ENCODE data around the gene PTPRM. TPM values are rescaled to one million over a fixed set of nuclear protein-coding genes. Genes with fewer than 3 reads are reported as not detected.
"Not testable (repeated sequence)": the region's sequence is repeated elsewhere in the genome, so short reads cannot be mapped to it uniquely, and the experiment has no call there.

The PTPRM gene
- total and polyA plus RNA-seq, 4 donors: 9.2 to 23.0 (median 12.7) TPM

DNA sequence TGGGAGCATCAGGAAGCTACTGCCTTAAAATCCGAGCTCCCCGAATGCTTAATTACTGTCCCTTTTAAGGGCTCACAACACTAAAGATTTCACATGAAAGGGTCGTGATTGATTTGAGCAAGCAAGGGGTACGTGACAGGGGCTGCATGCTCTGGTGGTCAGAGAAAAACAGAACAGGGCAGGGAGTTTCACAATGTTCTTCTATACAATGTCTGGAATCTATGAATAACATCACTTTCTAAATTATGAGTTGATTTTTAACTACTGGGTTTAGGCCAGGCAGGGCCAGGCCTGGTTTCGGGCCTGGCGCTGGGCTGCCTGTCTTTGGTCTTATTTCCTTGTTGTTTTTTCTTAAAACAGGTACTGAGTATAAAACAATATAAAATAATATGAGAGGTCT lies 169.4 kb downstream of the PTPRM start:
- not testable (repeated sequence) for H3K4me1 ChIP-seq (ENCODE audit: control insufficient read depth in 4 of 4, insufficient read depth in 4 of 4, low read length in 3 of 4); H3K4me3 ChIP-seq (ENCODE audit: low read depth in 1 of 3, low read length in 3 of 3); H3K27ac ChIP-seq (ENCODE audit: low read depth in 1 of 2, low read length in 2 of 2); H3K27me3 ChIP-seq (ENCODE audit: control insufficient read depth in 4 of 4, insufficient read depth in 4 of 4, low read length in 3 of 4); H3K36me3 ChIP-seq (ENCODE audit: control insufficient read depth in 4 of 4, insufficient read depth in 3 of 4, low read depth in 1 of 4, low read length in 3 of 4); DNase-seq (ENCODE audit: low spot score); H3K9ac ChIP-seq (ENCODE audit: low read depth in 1 of 2, low read length in 2 of 2); H3K9me3 ChIP-seq (ENCODE audit: control insufficient read depth in 4 of 4, low read length in 3 of 4)
- WGBS: 92% methylated on average over 6 of the region's 6 CpGs

DNA sequence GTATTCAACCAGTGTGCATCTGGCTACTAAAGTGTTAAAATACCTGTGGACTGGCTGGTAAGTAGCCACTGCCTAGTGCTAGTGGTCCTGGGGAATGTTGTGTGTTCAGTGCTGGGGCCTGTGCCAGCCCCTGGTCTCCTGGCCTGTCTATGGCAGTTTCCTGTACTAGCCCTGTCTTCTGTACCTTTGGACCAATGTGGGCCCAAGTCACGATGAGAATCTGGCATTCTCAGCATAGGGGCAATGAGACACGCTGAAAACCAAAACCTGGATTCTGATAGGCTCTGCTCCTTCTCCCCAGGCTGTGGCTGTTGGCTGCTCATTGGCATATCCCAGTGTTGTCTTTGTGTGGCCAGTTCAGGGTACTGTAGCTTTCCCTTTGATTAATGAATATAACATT lies 170.4 kb downstream of the PTPRM start:
- DNase-seq (ENCODE audit: low spot score): no peak
- no peaks in the 10 kb centered on the region for H3K9me3 ChIP-seq (ENCODE audit: control insufficient read depth in 4 of 4, low read length in 3 of 4)
- peaks cover 0 to 2% (median 0%) of the 10 kb centered on the region in 4 donors for H3K4me1 ChIP-seq (ENCODE audit: control insufficient read depth in 4 of 4, insufficient read depth in 4 of 4, low read length in 3 of 4)
- H3K4me3 ChIP-seq (ENCODE audit: low read depth in 1 of 3, low read length in 3 of 3): no peak overlapping the region
- H3K36me3 ChIP-seq (ENCODE audit: control insufficient read depth in 4 of 4, insufficient read depth in 3 of 4, low read depth in 1 of 4, low read length in 3 of 4): no peaks in the 10 kb centered on the region
- no peaks in the 10 kb centered on the region for H3K27me3 ChIP-seq (ENCODE audit: control insufficient read depth in 4 of 4, insufficient read depth in 4 of 4, low read length in 3 of 4)
- H3K9ac ChIP-seq (ENCODE audit: low read depth in 1 of 2, low read length in 2 of 2): no peak overlapping the region
- no peak for TF ChIP-seq TAF1 (conservative IDR thresholded peaks at IDR 0.05)
- no peak for TF ChIP-seq RXRA (IDR thresholded peaks at IDR 0.05)
- TF ChIP-seq, protein P1, sequence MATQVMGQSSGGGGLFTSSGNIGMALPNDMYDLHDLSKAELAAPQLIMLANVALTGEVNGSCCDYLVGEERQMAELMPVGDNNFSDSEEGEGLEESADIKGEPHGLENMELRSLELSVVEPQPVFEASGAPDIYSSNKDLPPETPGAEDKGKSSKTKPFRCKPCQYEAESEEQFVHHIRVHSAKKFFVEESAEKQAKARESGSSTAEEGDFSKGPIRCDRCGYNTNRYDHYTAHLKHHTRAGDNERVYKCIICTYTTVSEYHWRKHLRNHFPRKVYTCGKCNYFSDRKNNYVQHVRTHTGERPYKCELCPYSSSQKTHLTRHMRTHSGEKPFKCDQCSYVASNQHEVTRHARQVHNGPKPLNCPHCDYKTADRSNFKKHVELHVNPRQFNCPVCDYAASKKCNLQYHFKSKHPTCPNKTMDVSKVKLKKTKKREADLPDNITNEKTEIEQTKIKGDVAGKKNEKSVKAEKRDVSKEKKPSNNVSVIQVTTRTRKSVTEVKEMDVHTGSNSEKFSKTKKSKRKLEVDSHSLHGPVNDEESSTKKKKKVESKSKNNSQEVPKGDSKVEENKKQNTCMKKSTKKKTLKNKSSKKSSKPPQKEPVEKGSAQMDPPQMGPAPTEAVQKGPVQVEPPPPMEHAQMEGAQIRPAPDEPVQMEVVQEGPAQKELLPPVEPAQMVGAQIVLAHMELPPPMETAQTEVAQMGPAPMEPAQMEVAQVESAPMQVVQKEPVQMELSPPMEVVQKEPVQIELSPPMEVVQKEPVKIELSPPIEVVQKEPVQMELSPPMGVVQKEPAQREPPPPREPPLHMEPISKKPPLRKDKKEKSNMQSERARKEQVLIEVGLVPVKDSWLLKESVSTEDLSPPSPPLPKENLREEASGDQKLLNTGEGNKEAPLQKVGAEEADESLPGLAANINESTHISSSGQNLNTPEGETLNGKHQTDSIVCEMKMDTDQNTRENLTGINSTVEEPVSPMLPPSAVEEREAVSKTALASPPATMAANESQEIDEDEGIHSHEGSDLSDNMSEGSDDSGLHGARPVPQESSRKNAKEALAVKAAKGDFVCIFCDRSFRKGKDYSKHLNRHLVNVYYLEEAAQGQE (IDR thresholded peaks at IDR 0.05): no peak
- TF ChIP-seq FOXA2 (IDR thresholded peaks at IDR 0.05): no peak
- no peak for TF ChIP-seq YY1 (IDR thresholded peaks at IDR 0.05)
- no peak for TF ChIP-seq SP1 (IDR thresholded peaks at IDR 0.05)
- no peak for TF ChIP-seq RAD21 (IDR thresholded peaks at IDR 0.05)
- TF ChIP-seq HNF4A (conservative IDR thresholded peaks at IDR 0.05): no peak
- TF ChIP-seq, protein P2, sequence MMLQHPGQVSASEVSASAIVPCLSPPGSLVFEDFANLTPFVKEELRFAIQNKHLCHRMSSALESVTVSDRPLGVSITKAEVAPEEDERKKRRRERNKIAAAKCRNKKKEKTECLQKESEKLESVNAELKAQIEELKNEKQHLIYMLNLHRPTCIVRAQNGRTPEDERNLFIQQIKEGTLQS (IDR thresholded peaks at IDR 0.05): no peak
- no peak for TF ChIP-seq JUND (IDR thresholded peaks at IDR 0.05)
- no peak for TF ChIP-seq EGR1 (IDR thresholded peaks at IDR 0.05; ENCODE audit: low read depth in 2 of 2)
- TF ChIP-seq, protein P3, sequence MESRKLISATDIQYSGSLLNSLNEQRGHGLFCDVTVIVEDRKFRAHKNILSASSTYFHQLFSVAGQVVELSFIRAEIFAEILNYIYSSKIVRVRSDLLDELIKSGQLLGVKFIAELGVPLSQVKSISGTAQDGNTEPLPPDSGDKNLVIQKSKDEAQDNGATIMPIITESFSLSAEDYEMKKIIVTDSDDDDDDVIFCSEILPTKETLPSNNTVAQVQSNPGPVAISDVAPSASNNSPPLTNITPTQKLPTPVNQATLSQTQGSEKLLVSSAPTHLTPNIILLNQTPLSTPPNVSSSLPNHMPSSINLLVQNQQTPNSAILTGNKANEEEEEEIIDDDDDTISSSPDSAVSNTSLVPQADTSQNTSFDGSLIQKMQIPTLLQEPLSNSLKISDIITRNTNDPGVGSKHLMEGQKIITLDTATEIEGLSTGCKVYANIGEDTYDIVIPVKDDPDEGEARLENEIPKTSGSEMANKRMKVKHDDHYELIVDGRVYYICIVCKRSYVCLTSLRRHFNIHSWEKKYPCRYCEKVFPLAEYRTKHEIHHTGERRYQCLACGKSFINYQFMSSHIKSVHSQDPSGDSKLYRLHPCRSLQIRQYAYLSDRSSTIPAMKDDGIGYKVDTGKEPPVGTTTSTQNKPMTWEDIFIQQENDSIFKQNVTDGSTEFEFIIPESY (IDR thresholded peaks at IDR 0.05): no peak
- WGBS: 86% methylated on average over 2 of the region's 2 CpGs
- H3K27ac ChIP-seq (ENCODE audit: low read depth in 1 of 2, low read length in 2 of 2): no peak overlapping the region

DNA sequence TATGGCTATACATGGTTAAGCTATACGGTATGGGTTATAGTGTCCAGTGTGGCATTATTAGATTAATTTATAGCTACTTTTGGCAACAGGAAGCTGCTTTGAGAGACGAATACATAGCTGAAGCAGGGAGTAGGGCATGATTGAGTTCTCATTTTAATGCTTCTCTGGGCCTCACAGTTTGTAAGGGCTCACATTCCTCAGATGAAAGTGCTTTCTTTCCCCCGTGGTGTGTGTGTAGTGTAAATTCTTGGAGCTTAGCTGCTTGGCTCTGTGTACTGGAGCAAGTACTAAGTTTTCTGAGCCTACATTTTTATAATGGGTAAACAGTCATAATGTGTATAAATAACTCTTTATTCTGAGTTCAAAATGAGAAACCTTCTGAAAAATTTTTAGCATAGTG lies 173.7 kb downstream of the PTPRM start:
- Histone ChIP-seq H3K9me3 (ENCODE audit: control insufficient read depth in 4 of 4, low read length in 3 of 4) (peaks cover 0 to 1% (median 0%) of the 10 kb centered on the region in 4 donors), H3K4me3 (ENCODE audit: low read depth in 1 of 3, low read length in 3 of 3) (no peak overlapping the region), H3K9ac (ENCODE audit: low read depth in 1 of 2, low read length in 2 of 2) (no peak overlapping the region), H3K4me1 (ENCODE audit: control insufficient read depth in 4 of 4, insufficient read depth in 4 of 4, low read length in 3 of 4) (no peaks in the 10 kb centered on the region), H3K36me3 (ENCODE audit: control insufficient read depth in 4 of 4, insufficient read depth in 3 of 4, low read depth in 1 of 4, low read length in 3 of 4) (no peaks in the 10 kb centered on the region), H3K27ac (ENCODE audit: low read depth in 1 of 2, low read length in 2 of 2) (no peak overlapping the region), H3K27me3 (ENCODE audit: control insufficient read depth in 4 of 4, insufficient read depth in 4 of 4, low read length in 3 of 4) (no peaks in the 10 kb centered on the region)
- 72% methylated on average over 3 of the region's 3 CpGs for WGBS
- no peak for DNase-seq (ENCODE audit: low spot score)
- TF ChIP-seq GABPA (IDR thresholded peaks at IDR 0.05 in 1 of 2, conservative IDR thresholded peaks at IDR 0.05 in 1 of 2) (no peak), SP1 (IDR thresholded peaks at IDR 0.05) (no peak), NR2F2 (IDR thresholded peaks at IDR 0.05) (no peak), FOXA1 (IDR thresholded peaks at IDR 0.05) (no peak), RAD21 (IDR thresholded peaks at IDR 0.05) (no peak), HNF4G (IDR thresholded peaks at IDR 0.05) (no peak)
- TF ChIP-seq, protein P4, sequence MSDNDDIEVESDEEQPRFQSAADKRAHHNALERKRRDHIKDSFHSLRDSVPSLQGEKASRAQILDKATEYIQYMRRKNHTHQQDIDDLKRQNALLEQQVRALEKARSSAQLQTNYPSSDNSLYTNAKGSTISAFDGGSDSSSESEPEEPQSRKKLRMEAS (IDR thresholded peaks at IDR 0.05): no peak
- TF ChIP-seq, protein P3 (IDR thresholded peaks at IDR 0.05): no peak
